GM23338 (cell line): ENCODE results near the gene HIVEP3.

Experiments used
- CREB1 ChIP-seq: fragments of 250-450 bp; sonication (Bioruptor Pico); IDR thresholded peaks from 2 replicates; pipeline ENCODE4 v1.5.0; 2020; ENCODE audit warnings: low read depth, mild to moderate bottlenecking, moderate library complexity
- EZH2 ChIP-seq: fragments of 200-600 bp; sonication (generic); IDR thresholded peaks from one replicate; pipeline ENCODE4 v1.8.0; 2017; ENCODE audit warnings: antibody characterized with exemption, mild to moderate bottlenecking, low read depth; ENCODE audit not compliant: unreplicated experiment
- EZH2phosphoT487 ChIP-seq: fragments of 200-600 bp; sonication (generic); IDR thresholded peaks from one replicate; pipeline ENCODE4 v1.8.1; 2018; ENCODE audit warnings: antibody characterized with exemption; ENCODE audit not compliant: unreplicated experiment
- JUNB ChIP-seq: IDR thresholded peaks from one replicate; pipeline ENCODE4 v1.6.1; 2016; ENCODE audit warnings: antibody characterized with exemption; ENCODE audit not compliant: unreplicated experiment
- NANOG ChIP-seq: IDR thresholded peaks from 2 replicates; pipeline ENCODE4 v1.6.1; 2016; ENCODE audit warnings: antibody characterized with exemption, borderline replicate concordance
- POLR2AphosphoS5 ChIP-seq: IDR thresholded peaks from 2 replicates; pipeline ENCODE4 v1.6.1; 2016; ENCODE audit warnings: antibody characterized with exemption, low read depth
- REST ChIP-seq: IDR thresholded peaks from one replicate; pipeline ENCODE4 v1.6.1; 2018; ENCODE audit warnings: antibody characterized with exemption; ENCODE audit not compliant: unreplicated experiment
- STAT1 ChIP-seq: IDR thresholded peaks from one replicate; pipeline ENCODE4 v1.6.1; 2016; ENCODE audit warnings: antibody characterized with exemption; ENCODE audit not compliant: unreplicated experiment
- TF ChIP-seq, protein P1 (sequence below), 2 experiments: fragments of 200-600 bp in 1 of 2; sonication (generic) in 1 of 2; conservative IDR thresholded peaks; 2 replicates each; pipeline versions ENCODE4 v1.5.1 to v1.6.1; 2016 to 2017; ENCODE audit warnings: antibody characterized with exemption in 2 of 2, low read depth in 2 of 2, mild to moderate bottlenecking in 2 of 2, moderate library complexity in 1 of 2

DNA sequence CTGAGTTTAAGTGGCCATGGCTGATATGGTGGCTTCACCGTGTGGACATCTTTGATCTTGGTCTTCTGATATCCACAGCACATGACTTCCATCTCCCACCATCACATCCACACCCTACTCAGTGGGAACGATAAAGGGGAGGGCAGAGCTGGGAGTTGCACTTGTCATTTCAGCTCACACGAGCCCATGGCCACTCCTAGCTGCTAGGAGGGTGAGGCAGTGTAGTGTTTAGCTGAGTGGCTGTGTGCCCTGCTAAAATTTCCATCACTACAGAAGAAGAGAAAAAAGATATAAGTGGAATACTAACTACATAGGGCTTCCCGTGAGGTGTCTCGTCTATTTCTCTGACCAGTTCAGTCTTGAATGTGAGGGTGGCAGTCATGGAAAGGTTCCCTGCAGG, 310.9 kb downstream of the HIVEP3 start:
- TF ChIP-seq, protein P1, sequence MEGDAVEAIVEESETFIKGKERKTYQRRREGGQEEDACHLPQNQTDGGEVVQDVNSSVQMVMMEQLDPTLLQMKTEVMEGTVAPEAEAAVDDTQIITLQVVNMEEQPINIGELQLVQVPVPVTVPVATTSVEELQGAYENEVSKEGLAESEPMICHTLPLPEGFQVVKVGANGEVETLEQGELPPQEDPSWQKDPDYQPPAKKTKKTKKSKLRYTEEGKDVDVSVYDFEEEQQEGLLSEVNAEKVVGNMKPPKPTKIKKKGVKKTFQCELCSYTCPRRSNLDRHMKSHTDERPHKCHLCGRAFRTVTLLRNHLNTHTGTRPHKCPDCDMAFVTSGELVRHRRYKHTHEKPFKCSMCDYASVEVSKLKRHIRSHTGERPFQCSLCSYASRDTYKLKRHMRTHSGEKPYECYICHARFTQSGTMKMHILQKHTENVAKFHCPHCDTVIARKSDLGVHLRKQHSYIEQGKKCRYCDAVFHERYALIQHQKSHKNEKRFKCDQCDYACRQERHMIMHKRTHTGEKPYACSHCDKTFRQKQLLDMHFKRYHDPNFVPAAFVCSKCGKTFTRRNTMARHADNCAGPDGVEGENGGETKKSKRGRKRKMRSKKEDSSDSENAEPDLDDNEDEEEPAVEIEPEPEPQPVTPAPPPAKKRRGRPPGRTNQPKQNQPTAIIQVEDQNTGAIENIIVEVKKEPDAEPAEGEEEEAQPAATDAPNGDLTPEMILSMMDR (conservative IDR thresholded peaks at IDR 0.05; ENCODE audit: low read depth in 2 of 2), result no peak
- TF ChIP-seq EZH2, result no peak
- TF ChIP-seq JUNB, result no peak
- no peak for TF ChIP-seq EZH2phosphoT487
- TF ChIP-seq NANOG, result no peak
- TF ChIP-seq POLR2AphosphoS5, result no peak
- no peak for TF ChIP-seq STAT1
- TF ChIP-seq REST, result no peak
- TF ChIP-seq CREB1 (CRISPR knock-in tag), result no peak
